PC-3 (cell line): ENCODE results near the gene DVL1. TPM values are rescaled to one million over a fixed set of nuclear protein-coding genes. Genes with fewer than 3 reads are reported as not detected.

Experiments
- ATAC-seq: fragments of 200-7000 bp; cut with Tn5 transposase; 2 replicates; pipeline ENCODE4 v1.9.1; 2020; ENCODE audit warnings: mild to moderate bottlenecking, moderate library complexity
- BruUV-seq: library from RNA; stranded (reverse); fragments of 400-500 nt; replicated peaks from 2 replicates; lab custom pipeline; 2021; lab: Mats Ljungman, UMichigan
- CTCF ChIA-PET: fragments of 300-600 bp; sonication (Branson Sonifier 250); formaldehyde crosslinking; loops from one replicate; lab custom pipeline; 2022; ENCODE audit warnings: antibody characterized with exemption; lab: Charles Lee
- POLR2A ChIA-PET: fragments of 300-600 bp; sonication (Branson Sonifier 250); formaldehyde crosslinking; loops from one replicate; lab custom pipeline; 2022; ENCODE audit warnings: antibody characterized with exemption; ENCODE audit not compliant: unreplicated experiment; lab: Charles Lee
- DNase-seq: peaks from one replicate; pipeline ENCODE4 v3.0.0-alpha.2; 2015
- H2AFZ ChIP-seq: fragments of 300-600 bp; sonication (generic); 2 replicates; pipeline ENCODE4 v1.6.0; 2016; ENCODE audit warnings: antibody characterized with exemption, low read length
- H3F3A ChIP-seq: fragments of 300-600 bp; sonication (generic); one replicate; pipeline ENCODE4 v1.6.0; 2017; ENCODE audit warnings: antibody characterized with exemption, low read length, control low read depth, mild to moderate bottlenecking; ENCODE audit not compliant: unreplicated experiment
- H3K27ac ChIP-seq: fragments of 300-600 bp; sonication (generic); 2 replicates; pipeline ENCODE4 v1.5.1; 2016; ENCODE audit warnings: mild to moderate bottlenecking, low read length
- H3K27me3 ChIP-seq: fragments of 300-600 bp; sonication (generic); 2 replicates; pipeline ENCODE4 v1.6.1; 2016; ENCODE audit warnings: low read length, mixed read lengths
- H3K36me3 ChIP-seq: fragments of 300-600 bp; sonication (generic); 2 replicates; pipeline ENCODE4 v1.6.1; 2016; ENCODE audit warnings: low read depth, mixed run types, low read length, mixed read lengths
- H3K4me1 ChIP-seq: fragments of 300-600 bp; sonication (generic); 2 replicates; pipeline ENCODE4 v1.5.1; 2016; ENCODE audit warnings: low read length; ENCODE audit not compliant: insufficient read depth
- H3K4me2 ChIP-seq: fragments of 300-600 bp; sonication (generic); 2 replicates; pipeline ENCODE4 v1.6.0; 2016; ENCODE audit warnings: low read length
- H3K4me3 ChIP-seq: fragments of 300-600 bp; sonication (generic); 2 replicates; pipeline ENCODE4 v1.5.1; 2016; ENCODE audit warnings: mild to moderate bottlenecking, low read length, mixed read lengths
- H3K79me2 ChIP-seq: fragments of 300-600 bp; sonication (generic); 2 replicates; pipeline ENCODE4 v1.6.1; 2017; ENCODE audit warnings: low read length, mixed read lengths
- H3K9ac ChIP-seq: fragments of 300-600 bp; sonication (generic); 2 replicates; pipeline ENCODE4 v1.6.0; 2016; ENCODE audit warnings: mild to moderate bottlenecking, low read length
- H3K9me2 ChIP-seq: fragments of 300-600 bp; sonication (generic); replicated peaks from 2 replicates; pipeline ENCODE4 v1.6.1; 2016; ENCODE audit warnings: mixed run types, low read length, mixed read lengths
- H3K9me3 ChIP-seq: fragments of 300-600 bp; sonication (generic); 2 replicates; pipeline ENCODE4 v1.6.1; 2016; ENCODE audit warnings: low read length, mixed read lengths
- H4K20me1 ChIP-seq: fragments of 300-600 bp; sonication (generic); 2 replicates; pipeline ENCODE4 v1.6.1; 2016; ENCODE audit warnings: low read length, mixed read lengths
- EZH2 ChIP-seq: fragments of 300-600 bp; sonication (generic); IDR thresholded peaks from one replicate; pipeline ENCODE4 v1.6.1; 2017; ENCODE audit warnings: antibody characterized with exemption, mild to moderate bottlenecking, low read length; ENCODE audit not compliant: unreplicated experiment
- EZH2phosphoT487 ChIP-seq: fragments of 300-600 bp; sonication (generic); IDR thresholded peaks from 2 replicates; pipeline ENCODE4 v1.6.1; 2018; ENCODE audit warnings: mild to moderate bottlenecking, antibody characterized with exemption, low read length, borderline replicate concordance
- intact Hi-C: fragments of 100-400 bp; cut with micrococcal nuclease; formaldehyde crosslinking; loops from 2 replicates; pipeline ENCODE4 v1.9.0; 2023
- total RNA-seq: library from RNA; depleted of rRNA; stranded (reverse); fragments of >200 nt; gene quantifications from 2 replicates; pipeline ENCODE4 v1.2.3, GENCODE V29; 2014
- TF ChIP-seq, protein P1 (sequence below): fragments of 300-600 bp; sonication (generic); conservative IDR thresholded peaks from 2 replicates; pipeline ENCODE4 v1.5.1; 2017; ENCODE audit warnings: antibody characterized with exemption, low read depth, mild to moderate bottlenecking, low read length

The DVL1 gene
- total RNA-seq, 1 experiment from 2014 or later, result 626 TPM

DNA sequence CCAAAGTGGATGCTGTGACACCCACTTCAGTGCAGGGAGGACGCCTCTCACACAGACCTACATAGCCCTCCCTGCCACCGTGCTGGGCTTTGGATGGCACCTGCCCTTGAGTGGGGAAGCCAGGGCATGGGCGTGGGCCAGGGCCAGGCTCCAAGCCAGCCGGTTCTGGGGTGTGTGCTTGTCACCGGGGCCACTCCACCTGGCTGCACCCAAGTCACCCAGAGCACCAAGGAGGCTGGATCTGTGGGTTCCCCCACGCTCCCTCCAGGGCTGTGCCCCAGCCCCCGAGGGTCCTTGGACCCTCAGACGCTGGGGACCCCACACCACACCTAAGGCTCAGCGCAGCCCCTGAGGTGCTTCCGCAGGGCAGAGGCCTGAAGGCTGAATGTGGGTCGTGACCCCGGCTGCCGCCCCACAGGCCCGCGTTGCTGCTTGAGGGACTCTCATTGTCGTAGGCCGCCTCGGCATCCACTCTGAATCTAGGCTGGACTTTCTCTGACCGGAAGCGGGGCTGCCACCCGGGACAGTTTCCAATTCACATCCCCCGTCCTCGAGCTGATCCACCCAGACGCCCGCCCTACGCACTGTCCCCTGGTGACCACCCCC is 7.7 kb upstream of the DVL1 start:
- no peak overlapping the region for H3K9ac ChIP-seq
- no TSS peak for BruUV-seq
- no peaks in the 10 kb centered on the region for H4K20me1 ChIP-seq
- no peaks in the 10 kb centered on the region for H3K9me2 ChIP-seq
- H3K9me3 ChIP-seq, result no peaks in the 10 kb centered on the region
- ATAC-seq, result peak; percentile 0; the same call in 1 of the 2 replicates
- H3K27ac ChIP-seq, result no peak overlapping the region
- H3K27me3 ChIP-seq, result no peaks in the 10 kb centered on the region
- H3K36me3 ChIP-seq, result no peaks in the 10 kb centered on the region
- POLR2A ChIA-PET, result no interaction called here
- H3K4me1 ChIP-seq, result peaks cover 45% of the 10 kb centered on the region
- CTCF ChIA-PET, result no interaction called here
- TF ChIP-seq, protein P1, sequence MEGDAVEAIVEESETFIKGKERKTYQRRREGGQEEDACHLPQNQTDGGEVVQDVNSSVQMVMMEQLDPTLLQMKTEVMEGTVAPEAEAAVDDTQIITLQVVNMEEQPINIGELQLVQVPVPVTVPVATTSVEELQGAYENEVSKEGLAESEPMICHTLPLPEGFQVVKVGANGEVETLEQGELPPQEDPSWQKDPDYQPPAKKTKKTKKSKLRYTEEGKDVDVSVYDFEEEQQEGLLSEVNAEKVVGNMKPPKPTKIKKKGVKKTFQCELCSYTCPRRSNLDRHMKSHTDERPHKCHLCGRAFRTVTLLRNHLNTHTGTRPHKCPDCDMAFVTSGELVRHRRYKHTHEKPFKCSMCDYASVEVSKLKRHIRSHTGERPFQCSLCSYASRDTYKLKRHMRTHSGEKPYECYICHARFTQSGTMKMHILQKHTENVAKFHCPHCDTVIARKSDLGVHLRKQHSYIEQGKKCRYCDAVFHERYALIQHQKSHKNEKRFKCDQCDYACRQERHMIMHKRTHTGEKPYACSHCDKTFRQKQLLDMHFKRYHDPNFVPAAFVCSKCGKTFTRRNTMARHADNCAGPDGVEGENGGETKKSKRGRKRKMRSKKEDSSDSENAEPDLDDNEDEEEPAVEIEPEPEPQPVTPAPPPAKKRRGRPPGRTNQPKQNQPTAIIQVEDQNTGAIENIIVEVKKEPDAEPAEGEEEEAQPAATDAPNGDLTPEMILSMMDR, result no peak
- TF ChIP-seq EZH2phosphoT487 (no peak), EZH2 (no peak)
- no peak overlapping the region for H3K4me3 ChIP-seq
- H2AFZ ChIP-seq, result no peak overlapping the region
- no peak overlapping the region for H3K4me2 ChIP-seq
- no peak for DNase-seq
- H3K79me2 ChIP-seq, result peaks cover 10% of the 10 kb centered on the region; the same call in 1 of the 2 replicates
- intact Hi-C loops, result no loop called here
- H3F3A ChIP-seq, result peaks cover 3% of the 10 kb centered on the region

DNA sequence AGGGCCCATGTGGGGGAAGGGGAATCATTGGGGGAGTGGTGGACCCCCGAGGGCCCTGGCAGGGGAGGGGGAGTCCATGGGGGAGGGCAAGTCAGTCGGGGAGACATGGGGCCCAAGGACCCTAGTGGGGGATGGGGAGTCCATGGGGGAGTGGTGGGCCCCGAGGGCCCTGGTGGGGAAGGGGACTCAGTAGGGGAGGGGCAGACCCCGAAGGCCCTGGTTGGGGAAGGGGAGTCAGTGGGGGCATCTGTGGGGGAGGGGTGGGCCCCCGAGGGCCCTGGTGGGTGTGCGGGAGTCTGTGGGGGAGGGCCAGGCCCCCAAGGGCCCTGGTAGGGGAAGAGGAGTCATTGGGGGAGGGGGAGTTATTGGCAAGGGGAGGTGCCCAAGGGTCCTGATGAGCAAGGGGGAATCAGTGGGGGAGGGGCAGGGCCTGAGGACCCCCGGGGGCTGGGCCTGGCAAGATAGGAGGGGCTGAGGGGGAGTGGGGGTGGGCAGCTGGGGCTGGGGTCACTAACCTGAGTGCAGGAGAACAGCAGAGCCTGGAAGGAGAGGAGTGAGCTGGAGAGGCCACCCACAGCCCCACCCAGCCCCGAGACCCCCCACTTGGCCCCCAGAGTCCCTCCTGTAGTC is 7.1 kb upstream of the DVL1 start:
- intact Hi-C loops, result no loop called here
- no peak overlapping the region for H2AFZ ChIP-seq
- BruUV-seq, result no TSS peak
- H3K4me1 ChIP-seq, result peaks cover 49% of the 10 kb centered on the region
- CTCF ChIA-PET, result no interaction called here
- H3K79me2 ChIP-seq, result peaks cover 15% of the 10 kb centered on the region
- H3K4me2 ChIP-seq, result no peak overlapping the region
- no peak for DNase-seq
- peaks cover 3% of the 10 kb centered on the region for H3F3A ChIP-seq
- H3K9me3 ChIP-seq, result no peaks in the 10 kb centered on the region
- no peak overlapping the region for H3K4me3 ChIP-seq
- TF ChIP-seq EZH2 (no peak), EZH2phosphoT487 (no peak)
- TF ChIP-seq, protein P1, result no peak
- no peak overlapping the region for H3K9ac ChIP-seq
- no peaks in the 10 kb centered on the region for H3K36me3 ChIP-seq
- no peaks in the 10 kb centered on the region for H4K20me1 ChIP-seq
- H3K27me3 ChIP-seq, result no peaks in the 10 kb centered on the region
- no peak for ATAC-seq
- H3K9me2 ChIP-seq, result no peaks in the 10 kb centered on the region
- no peak overlapping the region for H3K27ac ChIP-seq
- POLR2A ChIA-PET, result no interaction called here

DNA sequence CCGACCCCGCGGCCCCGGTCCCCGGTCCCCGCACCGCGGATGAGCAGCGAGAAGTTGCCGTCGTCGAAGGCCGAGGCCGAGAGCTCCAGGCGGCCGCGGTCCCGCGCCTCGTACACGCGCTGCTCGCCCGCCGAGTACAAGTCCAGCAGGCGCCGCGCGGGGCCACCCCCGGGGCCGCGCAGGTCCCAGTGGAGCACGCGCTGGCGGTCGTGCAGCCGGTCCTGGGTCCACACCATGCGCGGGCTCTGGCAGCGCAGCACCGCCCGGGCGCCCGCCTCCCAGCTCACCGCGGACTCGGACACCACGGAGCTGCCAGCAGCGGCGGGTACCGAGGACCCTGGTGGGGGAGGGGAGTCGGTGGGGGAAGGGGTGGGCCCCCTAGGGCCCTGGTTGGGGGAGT is 6.2 kb upstream of the DVL1 start:
- no TSS peak for BruUV-seq
- Histone ChIP-seq H3K4me3 (peak overlapping the region; percentile 58; the same call in 1 of the 2 replicates), H3K4me2 (peak overlapping the region; percentile 78), H3K79me2 (peaks cover 15% of the 10 kb centered on the region), H3K27ac (no peak overlapping the region), H3K27me3 (no peaks in the 10 kb centered on the region), H4K20me1 (no peaks in the 10 kb centered on the region), H2AFZ (0 out of 2 replicates have a peak overlapping the region, but pooled peaks have one; percentile 32), H3K4me1 (peaks cover 40% of the 10 kb centered on the region), H3F3A (peaks cover 3% of the 10 kb centered on the region), H3K9me3 (no peaks in the 10 kb centered on the region), H3K9me2 (no peaks in the 10 kb centered on the region), H3K36me3 (no peaks in the 10 kb centered on the region), H3K9ac (no peak overlapping the region)
- DNase-seq, result peak; percentile 76
- ATAC-seq, result peak; percentile 43
- POLR2A ChIA-PET, result no interaction called here
- intact Hi-C loops, result no loop called here
- CTCF ChIA-PET, result no interaction called here
- peak; percentile 81; the same call in 1 of the 2 replicates for TF ChIP-seq EZH2phosphoT487
- TF ChIP-seq, protein P1, result no peak
- no peak for TF ChIP-seq EZH2
